Ascending aorta (tissue), 2 donors: ENCODE results near the gene LEMD3. TPM values are rescaled to one million over a fixed set of nuclear protein-coding genes. Genes with fewer than 3 reads are reported as not detected.

ENCODE experiments used
- DNase-seq, 2 donors: peaks; one replicate each; pipeline ENCODE4 v3.0.0-alpha.2; 2019; ENCODE audit warnings: low spot score in 2 of 2
- H3K27ac ChIP-seq, 2 donors: fragments of 200-600 bp; sonication (generic); one replicate each; pipeline ENCODE4 v1.5.1; 2016 to 2017; ENCODE audit warnings: mild to moderate bottlenecking in 1 of 2
- H3K27me3 ChIP-seq: fragments of 200-600 bp; sonication (generic); one replicate; pipeline ENCODE4 v1.5.1; 2017
- H3K36me3 ChIP-seq, 2 donors: fragments of 200-600 bp; sonication (generic); one replicate each; pipeline ENCODE4 v1.5.1; 2016
- H3K4me1 ChIP-seq, 2 donors: fragments of 200-600 bp; sonication (generic); one replicate each; pipeline ENCODE4 v1.5.1; 2016 to 2017; ENCODE audit warnings: mild to moderate bottlenecking in 1 of 2
- H3K4me3 ChIP-seq, 2 donors: fragments of 200-600 bp; sonication (generic); one replicate each; pipeline ENCODE4 v1.5.1; 2016 to 2017; ENCODE audit warnings: mild to moderate bottlenecking in 1 of 2
- H3K9me3 ChIP-seq, 2 donors: fragments of 200-600 bp; sonication (generic); one replicate each; pipeline ENCODE4 v1.5.1; 2016
- intact Hi-C: fragments of 100-400 bp; cut with DNase I; formaldehyde crosslinking; loops from one replicate; pipeline ENCODE4 v1.15.1; 2023
- total RNA-seq: library from RNA; depleted of rRNA; stranded (reverse); fragments of >200 nt; gene quantifications from one replicate; pipeline ENCODE4 v1.1.0, GENCODE V29; 2016
- TF ChIP-seq, protein P1 (sequence below), 3 experiments: fragments of 200-600 bp in 2 of 3; fragments of 450-650 bp in 1 of 3; sonication (generic) in 2 of 3; IDR thresholded peaks; one replicate each; pipeline ENCODE4 v1.5.1; 2016 to 2019; ENCODE audit warnings: antibody characterized with exemption in 3 of 3, mild to moderate bottlenecking in 1 of 3, moderate library complexity in 1 of 3

LEMD3 gene
- total RNA-seq, 1 donor from 2014 or later: 10.6 TPM

DNA sequence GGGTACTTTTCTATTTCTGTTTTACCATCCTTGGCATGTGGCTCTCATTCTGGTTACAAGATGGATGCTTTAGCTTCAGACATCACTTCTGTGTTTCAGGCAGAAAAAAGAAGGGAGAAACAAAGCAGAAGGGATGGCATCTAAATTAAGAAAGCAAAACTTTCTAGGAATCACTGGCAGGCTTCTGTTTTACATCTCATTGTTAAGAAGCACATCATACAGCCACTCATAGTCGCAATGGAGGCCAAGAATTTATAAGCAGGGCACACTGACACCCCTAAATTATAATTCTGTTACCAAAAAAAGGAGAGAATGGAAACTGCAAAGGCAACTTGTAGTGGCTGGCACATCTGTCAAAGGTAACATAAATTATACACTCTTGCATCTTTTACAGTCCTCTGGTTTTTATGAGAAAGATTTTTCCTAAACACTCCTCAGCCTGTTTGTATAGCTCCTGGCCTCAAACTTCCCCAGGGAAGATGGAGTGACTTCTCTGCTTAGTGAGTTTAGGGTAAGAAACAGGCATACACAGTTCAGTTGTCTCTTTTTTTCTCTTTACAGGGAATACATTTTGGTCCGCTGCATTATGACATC, 22.0 kb upstream of the LEMD3 start:
- Histone ChIP-seq H3K27ac (no peak overlapping the region), H3K9me3 (no peaks in the 10 kb centered on the region), H3K27me3 (no peaks in the 10 kb centered on the region), H3K36me3 (no peaks in the 10 kb centered on the region), H3K4me1 (no peaks in the 10 kb centered on the region), H3K4me3 (no peak overlapping the region)
- intact Hi-C loops: no loop called here
- DNase-seq: no peak
- TF ChIP-seq, protein P1, sequence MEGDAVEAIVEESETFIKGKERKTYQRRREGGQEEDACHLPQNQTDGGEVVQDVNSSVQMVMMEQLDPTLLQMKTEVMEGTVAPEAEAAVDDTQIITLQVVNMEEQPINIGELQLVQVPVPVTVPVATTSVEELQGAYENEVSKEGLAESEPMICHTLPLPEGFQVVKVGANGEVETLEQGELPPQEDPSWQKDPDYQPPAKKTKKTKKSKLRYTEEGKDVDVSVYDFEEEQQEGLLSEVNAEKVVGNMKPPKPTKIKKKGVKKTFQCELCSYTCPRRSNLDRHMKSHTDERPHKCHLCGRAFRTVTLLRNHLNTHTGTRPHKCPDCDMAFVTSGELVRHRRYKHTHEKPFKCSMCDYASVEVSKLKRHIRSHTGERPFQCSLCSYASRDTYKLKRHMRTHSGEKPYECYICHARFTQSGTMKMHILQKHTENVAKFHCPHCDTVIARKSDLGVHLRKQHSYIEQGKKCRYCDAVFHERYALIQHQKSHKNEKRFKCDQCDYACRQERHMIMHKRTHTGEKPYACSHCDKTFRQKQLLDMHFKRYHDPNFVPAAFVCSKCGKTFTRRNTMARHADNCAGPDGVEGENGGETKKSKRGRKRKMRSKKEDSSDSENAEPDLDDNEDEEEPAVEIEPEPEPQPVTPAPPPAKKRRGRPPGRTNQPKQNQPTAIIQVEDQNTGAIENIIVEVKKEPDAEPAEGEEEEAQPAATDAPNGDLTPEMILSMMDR (IDR thresholded peaks at IDR 0.05): no peak

- H3K27me3 ChIP-seq: no peaks in the 10 kb centered on the region
- no peaks in the 10 kb centered on the region for H3K4me1 ChIP-seq
- no peaks in the 10 kb centered on the region for H3K36me3 ChIP-seq
- DNase-seq: no peak
- no peak overlapping the region for H3K27ac ChIP-seq
- intact Hi-C loops: no loop called here
- H3K4me3 ChIP-seq: no peak overlapping the region
- no peaks in the 10 kb centered on the region for H3K9me3 ChIP-seq
- TF ChIP-seq, protein P1 (IDR thresholded peaks at IDR 0.05): no peak
These were observed 17.4 kb upstream of the LEMD3 start for GRCh38 chr12:65152012-65152411.

DNA sequence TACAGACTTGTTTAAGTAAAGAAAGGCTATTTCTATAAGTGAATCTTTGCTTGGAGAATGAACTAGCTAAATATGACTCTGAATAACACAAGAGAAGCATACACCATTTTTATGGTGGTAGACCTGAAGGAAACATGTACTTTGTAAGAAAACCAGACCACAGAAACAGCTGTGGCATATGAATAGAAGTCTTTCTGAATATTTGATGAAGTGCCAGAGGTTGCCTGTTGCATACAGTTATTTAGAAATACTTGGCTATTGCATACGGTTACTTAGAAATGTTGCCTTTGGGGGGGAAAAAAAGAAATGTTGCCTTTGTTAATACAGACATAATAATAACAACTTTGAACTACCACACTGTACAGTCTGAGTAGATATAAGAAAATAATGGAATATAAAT, 16.8 kb upstream of the LEMD3 start:
- no peaks in the 10 kb centered on the region for H3K4me1 ChIP-seq
- H3K27ac ChIP-seq: no peak overlapping the region
- TF ChIP-seq, protein P1 (IDR thresholded peaks at IDR 0.05): no peak
- no peak overlapping the region for H3K4me3 ChIP-seq
- H3K36me3 ChIP-seq: no peaks in the 10 kb centered on the region
- no peaks in the 10 kb centered on the region for H3K27me3 ChIP-seq
- H3K9me3 ChIP-seq: no peaks in the 10 kb centered on the region
- intact Hi-C loops: no loop called here
- no peak for DNase-seq

DNA sequence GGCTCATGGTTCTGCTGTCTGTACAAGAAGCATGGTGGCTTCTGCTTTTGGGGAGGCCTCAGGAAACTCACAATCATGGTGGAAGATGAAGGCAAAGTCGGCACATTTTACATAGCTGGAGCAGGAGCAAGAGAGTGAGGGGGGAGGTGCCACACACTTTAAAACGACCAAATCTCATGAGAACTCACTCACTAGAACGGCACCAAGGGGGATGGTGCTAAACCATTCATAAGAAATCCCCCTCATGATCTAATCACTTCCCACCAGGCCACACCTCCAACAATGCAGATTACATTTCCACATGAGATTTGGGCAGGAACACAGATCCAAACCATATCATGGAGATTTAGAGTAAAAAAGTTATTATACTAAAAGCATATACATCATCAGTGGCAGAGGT, 13.6 kb upstream of the LEMD3 start:
- TF ChIP-seq, protein P1 (IDR thresholded peaks at IDR 0.05): no peak
- no peaks in the 10 kb centered on the region for H3K36me3 ChIP-seq
- H3K9me3 ChIP-seq: no peaks in the 10 kb centered on the region
- no peaks in the 10 kb centered on the region for H3K4me1 ChIP-seq
- H3K27me3 ChIP-seq: no peaks in the 10 kb centered on the region
- H3K27ac ChIP-seq: no peak overlapping the region
- H3K4me3 ChIP-seq: no peak overlapping the region
- intact Hi-C loops: no loop called here
- DNase-seq: no peak

DNA sequence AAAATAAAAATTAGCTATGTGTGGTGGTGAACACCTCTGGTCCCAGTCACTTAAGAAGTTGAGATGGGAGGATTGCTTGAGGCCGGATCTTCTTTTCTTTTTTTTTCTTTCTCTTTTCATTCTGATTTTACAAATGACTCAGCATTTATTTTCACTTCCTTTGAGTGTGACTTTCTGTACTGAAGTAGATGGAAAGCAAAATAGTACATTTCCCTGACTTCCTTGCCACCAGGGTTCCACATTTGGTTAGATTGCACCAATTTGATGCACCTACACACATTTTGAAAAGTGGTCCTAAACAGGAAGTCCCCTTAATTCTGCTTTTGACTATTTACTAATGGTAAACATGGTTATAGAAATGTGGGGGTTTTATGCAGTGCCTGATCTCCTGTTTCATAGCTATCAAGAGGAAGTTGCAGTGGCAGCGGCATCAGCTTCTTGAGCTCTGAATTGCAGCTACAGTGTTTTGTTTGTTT, 13.0 kb upstream of the LEMD3 start:
- Histone ChIP-seq H3K27me3 (no peaks in the 10 kb centered on the region), H3K4me1 (no peaks in the 10 kb centered on the region), H3K9me3 (no peaks in the 10 kb centered on the region), H3K36me3 (no peaks in the 10 kb centered on the region), H3K4me3 (no peak overlapping the region), H3K27ac (no peak overlapping the region)
- TF ChIP-seq, protein P1 (IDR thresholded peaks at IDR 0.05): no peak
- intact Hi-C loops: no loop called here
- no peak for DNase-seq

DNA sequence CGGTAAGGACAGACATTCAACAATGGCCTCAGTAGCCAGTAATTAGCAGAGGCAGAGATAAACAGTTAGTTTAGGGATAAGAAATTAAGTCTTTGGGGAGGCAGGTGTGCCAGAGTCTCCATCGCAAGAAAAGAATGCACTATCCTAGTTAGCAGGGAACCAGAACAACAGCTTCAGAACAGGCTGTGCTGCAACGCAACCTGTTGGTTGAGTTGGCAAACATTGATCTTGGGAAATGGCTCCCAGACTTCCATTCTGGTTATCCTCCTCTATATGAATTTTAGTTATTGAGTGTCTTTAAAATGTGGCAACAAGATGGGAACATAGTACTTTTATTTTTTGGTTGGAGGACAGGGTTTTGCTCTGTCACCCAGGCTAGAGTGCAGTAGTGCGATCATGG, 12.3 kb upstream of the LEMD3 start:
- no peak overlapping the region for H3K27ac ChIP-seq
- intact Hi-C loops: no loop called here
- no peaks in the 10 kb centered on the region for H3K4me1 ChIP-seq
- no peaks in the 10 kb centered on the region for H3K27me3 ChIP-seq
- no peaks in the 10 kb centered on the region for H3K36me3 ChIP-seq
- TF ChIP-seq, protein P1 (IDR thresholded peaks at IDR 0.05): no peak
- no peak for DNase-seq
- H3K9me3 ChIP-seq: no peaks in the 10 kb centered on the region
- H3K4me3 ChIP-seq: no peak overlapping the region
